NCI-H2171 treated with DMSO at 0.1 percent for 48 hours (cell line): ENCODE data around the gene CDK18.
A peak's percentile ranks its signal among the peaks of the same experiment; 100 is the strongest.

Experiments
- DNase-seq: peaks from one replicate; lab custom pipeline; 2025; lab: John Stamatoyannopoulos, UW

CDK18 gene

GRCh38 chr1:205537386-205538018 lies 33.0 kb downstream of the CDK18 start:
- DNase-seq: no peak

DNA sequence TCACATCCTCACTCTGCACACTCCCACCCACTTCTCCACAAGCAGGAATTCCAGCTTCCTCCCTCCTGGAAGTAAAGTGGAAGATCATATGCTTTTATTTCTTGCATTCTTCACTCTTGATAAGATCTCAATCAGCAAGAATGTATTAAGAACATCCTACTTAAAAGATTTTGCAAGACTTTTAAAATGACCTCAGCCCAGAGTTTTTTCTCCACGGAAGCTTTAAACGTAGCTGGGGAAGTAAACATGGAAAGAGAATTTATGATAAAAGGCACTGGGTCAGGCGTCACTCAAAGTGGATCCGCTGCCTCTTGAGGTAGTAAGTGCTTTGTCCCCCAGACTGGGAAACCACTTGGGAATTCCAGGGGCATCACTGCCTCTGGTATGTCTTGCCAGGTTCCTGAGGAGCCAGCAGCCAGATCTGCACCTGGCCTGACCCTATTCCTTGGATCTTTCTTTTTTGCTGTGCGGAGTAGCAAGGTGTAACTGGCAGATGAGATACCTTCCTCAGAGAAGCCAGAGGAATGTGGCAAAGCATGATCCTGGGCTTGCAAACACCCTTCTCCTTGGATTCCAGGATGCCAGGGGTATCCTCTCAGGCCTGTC lies 33.9 kb downstream of the CDK18 start:
- no peak for DNase-seq

GRCh38 chr1:205541161-205541886 lies 36.9 kb downstream of the CDK18 start:
- no peak for DNase-seq

GRCh38 chr1:205542367-205542766 lies 37.9 kb downstream of the CDK18 start:
- DNase-seq: no peak

- DNase-seq: no peak
Measured at GRCh38 chr1:205543351-205544301, 39.2 kb downstream of the CDK18 start.

- DNase-seq: no peak
Measured at GRCh38 chr1:205545001-205545919, 40.8 kb downstream of the CDK18 start.

GRCh38 chr1:205545991-205546390 lies 41.5 kb downstream of the CDK18 start:
- no peak for DNase-seq

- DNase-seq: no peak
Measured at GRCh38 chr1:205546541-205546940, 42.1 kb downstream of the CDK18 start.

DNA sequence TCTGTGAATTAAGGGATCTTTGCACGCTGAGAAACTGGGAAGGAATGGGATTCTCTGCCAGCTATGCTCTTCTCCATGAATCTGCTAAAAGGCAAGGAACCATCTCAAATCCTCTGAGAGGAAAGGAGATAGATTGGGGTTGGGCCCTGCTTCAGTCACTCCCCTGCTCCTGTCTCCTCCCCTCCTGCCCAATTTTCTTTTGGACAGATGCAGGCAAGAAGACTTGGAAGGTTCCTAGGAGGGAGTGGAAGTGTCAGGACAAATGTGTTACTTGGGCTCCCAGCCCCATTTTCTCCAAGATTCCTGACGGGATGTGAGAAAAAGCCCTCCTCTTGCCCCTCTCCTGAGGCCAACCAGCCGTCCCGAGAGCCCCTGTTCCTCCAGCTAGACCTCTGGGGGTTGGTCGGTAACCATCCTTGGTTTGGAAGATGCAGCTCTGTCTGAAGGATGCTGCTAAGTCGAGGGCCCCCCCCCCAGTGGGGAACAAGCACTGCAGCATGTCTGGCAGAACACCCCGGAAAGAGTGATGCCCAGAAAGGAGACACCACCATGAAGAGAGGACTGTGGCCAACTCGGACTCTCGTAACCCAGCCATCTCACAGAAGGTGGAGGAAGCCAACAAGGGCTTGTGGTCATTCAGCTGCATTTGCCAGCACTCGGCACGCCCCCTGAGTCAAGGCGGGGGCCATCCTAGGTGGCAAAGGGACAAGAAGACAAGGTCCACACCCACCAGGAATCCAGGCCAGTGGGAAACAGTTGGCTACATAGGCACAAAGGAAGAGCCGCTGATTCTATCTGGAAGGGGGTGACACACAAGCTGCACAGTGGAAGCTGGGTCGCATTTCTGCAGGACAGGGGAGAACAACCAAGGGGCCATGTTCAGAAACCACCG lies 43.7 kb downstream of the CDK18 start:
- DNase-seq: no peak

GRCh38 chr1:205554026-205554811 lies 49.8 kb downstream of the CDK18 start:
- peak; percentile 52 for DNase-seq

DNA sequence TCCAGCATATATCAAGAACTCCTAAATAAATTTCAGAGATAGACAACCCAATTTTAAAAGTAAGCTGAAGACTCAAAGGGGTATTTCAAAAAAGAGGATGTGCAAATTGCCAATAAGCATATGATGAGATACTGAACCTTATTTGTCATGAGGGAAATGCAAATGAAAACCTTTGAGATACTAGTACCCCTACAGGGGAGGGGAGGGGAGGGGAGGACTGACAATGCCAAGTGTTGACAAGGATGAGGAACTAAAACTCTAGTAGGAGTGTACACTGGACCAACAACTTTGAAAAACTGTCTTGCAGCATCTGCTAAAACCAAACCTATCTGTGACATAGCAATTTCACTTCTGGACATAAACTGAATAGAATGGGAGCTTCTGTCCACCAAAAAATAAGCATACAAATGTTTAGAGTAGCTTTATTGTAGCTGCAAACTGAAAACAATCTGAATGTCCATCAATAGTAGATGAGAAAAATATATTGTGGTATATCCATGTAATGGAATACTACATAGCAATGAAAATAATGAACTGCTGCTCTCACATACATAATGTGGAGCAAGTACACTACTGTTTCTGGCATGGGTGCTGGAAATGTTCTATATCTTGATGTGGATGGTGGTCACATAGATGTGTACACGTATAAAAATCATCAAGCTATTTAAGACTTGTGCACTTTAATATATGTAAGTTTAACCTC lies 57.2 kb downstream of the CDK18 start:
- DNase-seq: no peak

DNA sequence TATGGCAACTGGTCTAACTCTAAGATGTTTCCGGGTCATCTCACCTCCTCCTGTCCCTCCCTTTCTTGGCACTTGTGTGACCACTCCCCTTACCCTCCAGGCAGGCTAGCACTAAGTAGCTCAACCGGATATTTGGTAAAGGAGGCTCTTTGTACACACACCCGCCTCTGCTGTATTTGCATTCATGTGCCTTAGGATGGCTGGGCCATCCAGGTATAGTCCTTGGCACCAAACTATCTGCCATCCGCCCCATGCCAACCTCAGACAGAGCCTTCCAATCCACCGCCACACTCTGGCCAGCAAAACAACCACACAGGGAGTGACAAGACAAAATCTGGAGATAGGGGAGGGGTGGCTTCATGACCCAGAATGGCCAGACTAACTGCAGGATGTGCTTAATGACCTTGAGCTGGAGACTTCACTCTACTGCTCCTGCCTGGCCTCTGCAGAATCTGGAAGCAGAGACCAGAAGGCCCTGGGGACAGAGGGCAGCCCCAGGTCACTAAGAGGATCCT lies 59.5 kb downstream of the CDK18 start:
- no peak for DNase-seq

DNA sequence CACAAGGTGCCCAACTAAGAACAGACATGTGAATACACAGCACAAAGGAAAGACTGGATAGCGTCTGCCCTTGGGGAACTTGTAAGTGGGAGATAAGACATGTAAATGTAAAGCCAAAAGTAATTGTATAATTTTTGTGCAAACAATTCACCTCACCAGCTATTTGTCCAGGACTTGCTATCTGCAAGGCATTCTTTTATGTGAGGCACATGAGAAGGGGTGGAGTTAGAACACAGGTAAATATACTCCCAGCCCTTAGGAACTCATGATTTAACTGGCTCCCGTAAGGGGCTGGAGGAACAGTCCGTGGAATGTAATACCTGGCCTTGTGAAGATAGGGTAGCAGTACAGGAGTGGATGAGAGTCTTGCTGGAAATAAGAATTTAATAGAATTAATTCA lies 61.3 kb downstream of the CDK18 start:
- DNase-seq: no peak

DNA sequence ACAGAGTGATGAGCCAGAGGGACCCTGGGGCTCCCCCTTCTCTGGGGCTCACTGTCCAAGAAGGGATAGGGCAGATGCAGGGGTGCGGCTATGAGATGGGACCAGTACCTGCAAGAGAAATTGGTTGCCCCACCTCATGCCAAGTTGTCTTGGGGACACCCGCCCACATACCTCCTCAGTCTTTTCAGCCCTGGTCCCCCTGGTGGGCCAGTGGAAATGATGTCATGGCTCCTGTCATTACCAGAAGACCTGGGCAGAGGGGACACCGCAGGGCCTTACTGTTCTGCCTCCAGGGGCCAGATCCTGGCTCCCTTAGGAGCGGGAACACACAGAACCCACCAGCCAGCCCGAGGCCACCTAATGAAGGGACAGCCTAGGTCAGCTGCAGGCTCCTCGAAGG lies 63.2 kb downstream of the CDK18 start:
- no peak for DNase-seq

- DNase-seq: no peak
Measured at GRCh38 chr1:205568135-205568468, 63.6 kb downstream of the CDK18 start.

DNA sequence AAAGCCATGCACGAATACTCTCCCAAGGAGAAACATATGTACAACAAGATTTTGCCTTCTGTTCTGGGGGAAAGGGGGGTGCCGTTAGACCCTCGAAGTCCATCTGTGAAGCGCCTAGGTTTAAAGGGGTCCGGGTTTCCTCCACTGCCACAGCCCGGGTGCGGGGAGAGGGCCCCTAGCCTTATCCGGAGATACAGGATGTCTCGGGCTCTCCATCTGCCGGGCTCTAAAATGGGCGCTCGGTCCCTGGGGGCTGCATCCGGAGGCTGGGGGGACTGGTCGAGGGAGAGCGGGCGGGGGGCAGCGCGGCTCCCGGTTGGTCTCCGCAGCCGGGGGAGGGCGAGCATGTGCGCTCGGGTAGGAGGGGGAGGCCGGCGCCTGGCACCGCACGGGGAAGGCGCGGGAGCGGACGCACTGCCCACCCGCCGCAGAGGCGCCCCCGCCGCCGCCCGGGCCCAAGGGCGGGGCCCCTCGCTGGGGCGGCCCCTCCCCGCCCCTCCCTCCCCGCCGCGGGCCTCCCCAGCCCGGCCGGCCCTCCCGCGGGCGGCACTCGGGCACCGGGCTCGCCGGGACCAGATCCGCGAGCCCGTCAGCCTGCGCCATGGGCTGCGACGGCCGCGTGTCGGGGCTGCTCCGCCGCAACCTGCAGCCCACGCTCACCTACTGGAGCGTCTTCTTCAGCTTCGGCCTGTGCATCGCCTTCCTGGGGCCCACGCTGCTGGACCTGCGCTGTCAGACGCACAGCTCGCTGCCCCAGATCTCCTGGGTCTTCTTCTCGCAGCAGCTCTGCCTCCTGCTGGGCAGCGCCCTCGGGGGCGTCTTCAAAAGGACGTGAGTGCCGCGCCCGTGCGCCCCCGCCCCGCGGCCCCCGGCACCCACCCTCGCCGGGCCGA lies 64.2 kb downstream of the CDK18 start:
- DNase-seq: no peak

- peak; percentile 45 for DNase-seq
Measured at GRCh38 chr1:205569411-205570172, 65.1 kb downstream of the CDK18 start.
